Measurements from ENCODE around the gene OSBPL3.

Gene OSBPL3

GRCh38 chr7:24882989-24883621 is 96.9 kb downstream of the OSBPL3 start:
- no peak for TF ChIP-seq CTCF (IDR thresholded peaks at IDR 0.05; ENCODE audit: low read depth, low read length)
- no peak overlapping the region for H3K4me3 ChIP-seq (ENCODE audit: low read depth, low read length)

- TF ChIP-seq CTCF (IDR thresholded peaks at IDR 0.05; ENCODE audit: low read depth, low read length): peak; percentile 21
- no peak overlapping the region for H3K4me3 ChIP-seq (ENCODE audit: low read depth, low read length)
These were observed 98.4 kb downstream of the OSBPL3 start for GRCh38 chr7:24881623-24882022.

GRCh38 chr7:24880886-24881285 is 99.1 kb downstream of the OSBPL3 start:
- H3K4me3 ChIP-seq (ENCODE audit: low read depth, low read length): no peak overlapping the region
- TF ChIP-seq CTCF (IDR thresholded peaks at IDR 0.05; ENCODE audit: low read depth, low read length): no peak

GRCh38 chr7:24879291-24879690 is 100.7 kb downstream of the OSBPL3 start:
- TF ChIP-seq CTCF (IDR thresholded peaks at IDR 0.05; ENCODE audit: low read depth, low read length): no peak
- H3K4me3 ChIP-seq (ENCODE audit: low read depth, low read length): no peak overlapping the region

GRCh38 chr7:24877790-24878311 is 102.1 kb downstream of the OSBPL3 start:
- TF ChIP-seq CTCF (IDR thresholded peaks at IDR 0.05; ENCODE audit: low read depth, low read length): no peak
- H3K4me3 ChIP-seq (ENCODE audit: low read depth, low read length): no peak overlapping the region

- TF ChIP-seq CTCF (IDR thresholded peaks at IDR 0.05; ENCODE audit: low read depth, low read length): no peak
- H3K4me3 ChIP-seq (ENCODE audit: low read depth, low read length): no peak overlapping the region
These were observed 105.2 kb downstream of the OSBPL3 start for GRCh38 chr7:24874791-24875190.

- TF ChIP-seq CTCF (IDR thresholded peaks at IDR 0.05; ENCODE audit: low read depth, low read length): no peak
- no peak overlapping the region for H3K4me3 ChIP-seq (ENCODE audit: low read depth, low read length)
These were observed 106.0 kb downstream of the OSBPL3 start for GRCh38 chr7:24873944-24874343.
